OCI-LY1 (cell line): ENCODE data around the gene OTOG.

Experiments
- EZH2 ChIP-seq: fragments of 200-600 bp; sonication (generic), shearing (Covaris generic); IDR thresholded peaks from 2 replicates; pipeline ENCODE4 v1.8.0; 2017; ENCODE audit warnings: borderline replicate concordance, mixed run types, mild to moderate bottlenecking, antibody characterized with exemption, low read length, moderate library complexity, mixed read lengths
- TF ChIP-seq, protein P1 (sequence below): fragments of 200-600 bp; sonication (generic), shearing (Covaris generic); IDR thresholded peaks from 2 replicates; pipeline ENCODE4 v1.5.1; 2017; ENCODE audit warnings: mild to moderate bottlenecking, antibody characterized with exemption, low read length, moderate library complexity, mixed read lengths

DNA sequence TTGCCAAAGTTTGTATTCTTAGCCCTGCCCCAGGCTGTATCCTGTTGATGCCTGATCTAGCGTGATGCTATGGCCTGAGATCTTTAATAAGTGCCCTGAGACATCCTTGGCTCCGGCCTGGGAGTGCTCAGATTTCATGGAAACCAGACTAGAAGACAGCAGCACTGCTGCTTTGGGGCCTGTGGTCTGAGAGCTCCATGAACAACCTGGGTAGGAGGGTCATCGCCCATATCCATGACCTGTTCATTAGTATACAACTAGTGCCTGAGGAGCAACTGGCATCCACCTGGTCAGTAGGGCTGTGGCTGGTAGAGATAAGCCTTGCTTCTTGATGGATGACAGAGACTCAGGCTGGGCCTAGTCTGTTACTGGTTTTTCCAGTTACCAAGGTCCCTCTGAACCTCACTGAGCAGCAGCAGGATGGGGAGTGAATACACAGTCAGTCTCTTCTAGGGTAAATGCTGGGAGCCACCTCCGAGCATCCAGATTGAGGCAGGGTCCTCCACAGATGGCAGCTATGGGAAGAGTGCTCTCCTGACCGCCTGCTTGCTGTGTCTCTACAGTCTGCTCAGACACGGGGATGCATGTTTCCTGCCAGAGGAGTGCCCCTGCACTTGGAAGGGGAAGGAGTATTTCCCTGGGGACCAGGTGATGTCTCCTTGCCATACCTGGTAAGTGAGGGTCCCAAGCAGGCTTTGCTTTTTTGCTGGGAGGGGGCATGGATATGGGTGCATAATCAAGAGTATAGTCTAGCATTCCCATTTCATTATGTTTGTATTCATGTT lies 39.0 kb downstream of the OTOG start:
- TF ChIP-seq, protein P1, sequence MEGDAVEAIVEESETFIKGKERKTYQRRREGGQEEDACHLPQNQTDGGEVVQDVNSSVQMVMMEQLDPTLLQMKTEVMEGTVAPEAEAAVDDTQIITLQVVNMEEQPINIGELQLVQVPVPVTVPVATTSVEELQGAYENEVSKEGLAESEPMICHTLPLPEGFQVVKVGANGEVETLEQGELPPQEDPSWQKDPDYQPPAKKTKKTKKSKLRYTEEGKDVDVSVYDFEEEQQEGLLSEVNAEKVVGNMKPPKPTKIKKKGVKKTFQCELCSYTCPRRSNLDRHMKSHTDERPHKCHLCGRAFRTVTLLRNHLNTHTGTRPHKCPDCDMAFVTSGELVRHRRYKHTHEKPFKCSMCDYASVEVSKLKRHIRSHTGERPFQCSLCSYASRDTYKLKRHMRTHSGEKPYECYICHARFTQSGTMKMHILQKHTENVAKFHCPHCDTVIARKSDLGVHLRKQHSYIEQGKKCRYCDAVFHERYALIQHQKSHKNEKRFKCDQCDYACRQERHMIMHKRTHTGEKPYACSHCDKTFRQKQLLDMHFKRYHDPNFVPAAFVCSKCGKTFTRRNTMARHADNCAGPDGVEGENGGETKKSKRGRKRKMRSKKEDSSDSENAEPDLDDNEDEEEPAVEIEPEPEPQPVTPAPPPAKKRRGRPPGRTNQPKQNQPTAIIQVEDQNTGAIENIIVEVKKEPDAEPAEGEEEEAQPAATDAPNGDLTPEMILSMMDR, result no peak
- no peak for TF ChIP-seq EZH2
